ENCODE results near the gene FGFR2. TPM values are rescaled to one million over a fixed set of nuclear protein-coding genes. Genes with fewer than 3 reads are reported as not detected.

The FGFR2 gene
- total and polyA plus RNA-seq, 9 of the 15 experiments (the other 6 are each of a cell fraction or from before 2014, with no cell fraction given) = 0.20 TPM; not detected in 8

- TF ChIP-seq MLX (CRISPR knock-in tag; conservative IDR thresholded peaks at IDR 0.05) (no peak), COPS2 (conservative IDR thresholded peaks at IDR 0.05) (no peak), PHTF2 (CRISPR knock-in tag; IDR thresholded peaks at IDR 0.05) (no peak), MYNN (IDR thresholded peaks at IDR 0.05) (no peak), MYNN (CRISPR knock-in tag; IDR thresholded peaks at IDR 0.05) (no peak), HES1 (IDR thresholded peaks at IDR 0.05; ENCODE audit: low read depth) (no peak), PURB (CRISPR knock-in tag; IDR thresholded peaks at IDR 0.05; ENCODE audit: low read depth) (no peak), POU5F1 (IDR thresholded peaks at IDR 0.05; ENCODE audit: borderline replicate concordance, low read depth, low read length, partially characterized antibody) (no peak)
Observed at GRCh38 chr10:121578965-121579364, 19.3 kb downstream of the FGFR2 start (continued).

- Histone ChIP-seq H3K4me2 (ENCODE audit: insufficient read depth, low read length) (no peak overlapping the region), H4K20me1 (replicated peaks; ENCODE audit: control insufficient read depth, insufficient read depth, low read length) (no peaks in the 10 kb centered on the region)
- CTCF ChIA-PET (ENCODE audit: low intra/inter-chr PET ratio) = no interaction called here
- no peak for TF ChIP-seq TSC22D4 (tag; IDR thresholded peaks at IDR 0.05)
- TF ChIP-seq CEBPB (tag; IDR thresholded peaks at IDR 0.05) = no peak
- no peak for TF ChIP-seq ELF2 (CRISPR knock-in tag; IDR thresholded peaks at IDR 0.05)
- TF ChIP-seq THRA (IDR thresholded peaks at IDR 0.05) = no peak
- no peak for TF ChIP-seq NFXL1 (CRISPR knock-in tag; IDR thresholded peaks at IDR 0.05)
Observed at GRCh38 chr10:121578298-121578697, 19.9 kb downstream of the FGFR2 start.

More at GRCh38 chr10:121578298-121578697, 19.9 kb downstream of the FGFR2 start:
- FAIRE-seq (no peak), ATAC-seq (no peak), DNase-seq (ENCODE audit: extremely low read depth in 1 of 4, low spot score in 3 of 4) (no peak)
- Histone ChIP-seq H3K9ac (ENCODE audit: insufficient read depth in 1 of 2, low read depth in 2 of 2, low read length in 2 of 2) (no peak overlapping the region), H3K36me3 (ENCODE audit: control insufficient read depth, insufficient read depth, low read length) (no peaks in the 10 kb centered on the region), H3K27ac (ENCODE audit: extremely low read depth, low read depth, low read length) (no peak overlapping the region), H3K27me3 (ENCODE audit: control insufficient read depth in 2 of 2, insufficient read depth in 2 of 2, low read length in 2 of 2) (peaks cover 0 to 26% of the 10 kb centered on the region in 2 experiments; a peak in 2 of 5 replicates), H3K4me1 (replicated peaks in 1 of 2; ENCODE audit: control insufficient read depth in 2 of 2, insufficient read depth in 2 of 2, low read length in 2 of 2) (no peaks in the 10 kb centered on the region), H3K9me3 (replicated peaks; ENCODE audit: control insufficient read depth, insufficient read depth, low read depth, low read length) (no peaks in the 10 kb centered on the region), H2AFZ (ENCODE audit: low read depth, low read length) (no peak overlapping the region), H3K79me2 (ENCODE audit: control insufficient read depth, insufficient read depth, low read length) (no peaks in the 10 kb centered on the region), H3K9me1 (ENCODE audit: control insufficient read depth, insufficient read depth, low read length) (no peaks in the 10 kb centered on the region), H3K4me3 (no peak overlapping the region)
- no TSS peak for BruUV-seq (replicated peaks)
- intact Hi-C loops (cut with micrococcal nuclease) = no loop called here
- in situ Hi-C loops (cut with MboI) = no loop called here
- 0% methylated on average over 9 of the region's 9 CpGs for WGBS (ENCODE audit: insufficient coverage, low coverage, missing lambda C conversion rate)
- POLR2A ChIA-PET = no interaction called here
